UCSD-AML1 (cell line): Measurements from ENCODE around the gene VIL1.
A peak's percentile ranks its signal among the peaks of the same experiment; 100 is the strongest.

Experiments
- DNase-seq: peaks from one replicate; lab custom pipeline; 2025; ENCODE audit not compliant: unreplicated experiment; lab: John Stamatoyannopoulos, UW

The VIL1 gene

GRCh38 chr2:218418717-218419458, at the start of gene VIL1:
Gene VIL1 (plus strand): TSS chr2:218419123. CDS start chr2:218423779, 4,656 bp downstream.
- no peak for DNase-seq

GRCh38 chr2:218369330-218369729, 49.6 kb upstream of the VIL1 start:
- DNase-seq, result no peak

GRCh38 chr2:218370410-218371063, 48.4 kb upstream of the VIL1 start:
- DNase-seq, result no peak

GRCh38 chr2:218371983-218372350, 47.0 kb upstream of the VIL1 start:
- DNase-seq, result no peak

GRCh38 chr2:218374795-218375194, 44.1 kb upstream of the VIL1 start:
- DNase-seq, result no peak

- DNase-seq, result no peak
Observed at GRCh38 chr2:218375212-218375611, 43.7 kb upstream of the VIL1 start.

- no peak for DNase-seq
Observed at GRCh38 chr2:218378053-218378452, 40.9 kb upstream of the VIL1 start.

GRCh38 chr2:218381916-218382366, 37.0 kb upstream of the VIL1 start, which contains the start of gene SLC11A1:
Gene SLC11A1 (plus strand): TSS chr2:218382273. CDS start chr2:218382369, 96 bp downstream.
- no peak for DNase-seq

GRCh38 chr2:218382785-218383184, 36.1 kb upstream of the VIL1 start:
- no peak for DNase-seq

GRCh38 chr2:218383892-218384519, 34.9 kb upstream of the VIL1 start:
- no peak for DNase-seq

- DNase-seq, result no peak
Observed at GRCh38 chr2:218384975-218385374, 33.9 kb upstream of the VIL1 start.

- no peak for DNase-seq
Observed at GRCh38 chr2:218386505-218387368, 32.2 kb upstream of the VIL1 start.

- no peak for DNase-seq
Observed at GRCh38 chr2:218387369-218388194, 31.3 kb upstream of the VIL1 start.

- DNase-seq, result no peak
Observed at GRCh38 chr2:218389333-218390150, 29.4 kb upstream of the VIL1 start.

GRCh38 chr2:218391202-218391601, 27.7 kb upstream of the VIL1 start:
- no peak for DNase-seq

- DNase-seq, result no peak
Observed at GRCh38 chr2:218392459-218392858, 26.5 kb upstream of the VIL1 start.

- DNase-seq, result no peak
Observed at GRCh38 chr2:218392891-218393462, 25.9 kb upstream of the VIL1 start.

- DNase-seq, result peak; percentile 51
Observed at GRCh38 chr2:218393750-218394290, 25.1 kb upstream of the VIL1 start.
